Stimulated activated CD4-positive, alpha-beta T cell treated with anti-CD3 and anti-CD28 coated beads, Interleukin-15, amount 100 ng/mL, for 48 hours (primary cell): ENCODE measurements around the gene SORD.
"Not testable (repeated sequence)": the region's sequence is repeated elsewhere in the genome, so short reads cannot be mapped to it uniquely, and the experiment has no call there.

Source experiments
- DNase-seq, 2 donors: peaks; one replicate each; pipeline ENCODE4 v3.0.0-alpha.2; 2020; ENCODE audit warnings: low read depth in 2 of 2

SORD gene

GRCh38 chr15:45022871-45023658 lies at the start of gene SORD:
TSS of gene SORD (plus strand) at chr15:45023195. CDS start at chr15:45023284, 89 bp downstream.
- peak; percentile 83 to 92 for DNase-seq

GRCh38 chr15:44976183-44976582 lies 46.8 kb upstream of the SORD start:
- not testable (repeated sequence) for DNase-seq

- not testable (repeated sequence) for DNase-seq
Observed at GRCh38 chr15:44977781-44978180, 45.2 kb upstream of the SORD start.

GRCh38 chr15:44979617-44980339 lies 43.2 kb upstream of the SORD start:
- DNase-seq, result not testable (repeated sequence)

- not testable (repeated sequence) for DNase-seq
Observed at GRCh38 chr15:44984144-44984543, 38.9 kb upstream of the SORD start.

- DNase-seq, result not testable (repeated sequence)
Observed at GRCh38 chr15:44986346-44987055, 36.5 kb upstream of the SORD start.

GRCh38 chr15:44987711-44988110 lies 35.3 kb upstream of the SORD start:
- not testable (repeated sequence) for DNase-seq

GRCh38 chr15:44988184-44988869 lies 34.7 kb upstream of the SORD start:
- DNase-seq, result not testable (repeated sequence)

GRCh38 chr15:44988870-44989219 lies 34.1 kb upstream of the SORD start:
- DNase-seq, result not testable (repeated sequence)

GRCh38 chr15:44997632-44998031 lies 25.4 kb upstream of the SORD start:
- not testable (repeated sequence) for DNase-seq

GRCh38 chr15:44999105-44999504 lies 23.9 kb upstream of the SORD start:
- DNase-seq, result no peak

- not testable (repeated sequence) for DNase-seq
Observed at GRCh38 chr15:45001180-45001579, 21.8 kb upstream of the SORD start.

- not testable (repeated sequence) for DNase-seq
Observed at GRCh38 chr15:45003731-45004410, 19.1 kb upstream of the SORD start.

- DNase-seq, result not testable (repeated sequence)
Observed at GRCh38 chr15:45004590-45005175, 18.3 kb upstream of the SORD start.

- no peak for DNase-seq
Observed at GRCh38 chr15:45009046-45009445, 13.9 kb upstream of the SORD start.

GRCh38 chr15:45015114-45015513 lies 7.9 kb upstream of the SORD start:
- not testable (repeated sequence) for DNase-seq

- not testable (repeated sequence) for DNase-seq
Observed at GRCh38 chr15:45020222-45020900, 2.6 kb upstream of the SORD start.

- DNase-seq, result not testable (repeated sequence)
Observed at GRCh38 chr15:45020901-45021259, 2.1 kb upstream of the SORD start.

GRCh38 chr15:45021348-45021747 lies 1.6 kb upstream of the SORD start:
- no peak for DNase-seq

- DNase-seq, result no peak
Observed at GRCh38 chr15:45023659-45024225, 747 bp downstream of the SORD start.
